Neural cell (in vitro differentiated cells): ENCODE results near the gene FILIP1. TPM values are rescaled to one million over a fixed set of nuclear protein-coding genes. Genes with fewer than 3 reads are reported as not detected.

Experiments used
- H2AFZ ChIP-seq: fragments of 200-600, 300-800 bp; sonication (generic), shearing (Covaris generic); 2 replicates; pipeline ENCODE4 v1.6.0; 2014; ENCODE audit warnings: low read depth, mild to moderate bottlenecking, antibody characterized with exemption, low read length, moderate library complexity
- H3F3A ChIP-seq: fragments of 200-600 bp; shearing (Covaris generic); 2 replicates; pipeline ENCODE4 v1.6.1; 2016; ENCODE audit warnings: mild to moderate bottlenecking, moderate library complexity, mixed read lengths, antibody characterized with exemption, low read length; ENCODE audit not compliant: insufficient read depth, poor library complexity, severe bottlenecking
- H3K27ac ChIP-seq: fragments of 200-600, 300-800 bp; sonication (generic), shearing (Covaris generic); 2 replicates; pipeline ENCODE4 v1.5.1; 2014; ENCODE audit warnings: mild to moderate bottlenecking, low read length, moderate library complexity
- H3K27me3 ChIP-seq: fragments of 300-800, 200-600 bp; sonication (generic), shearing (Covaris generic); 2 replicates; pipeline ENCODE4 v1.6.0; 2014; ENCODE audit warnings: mild to moderate bottlenecking, low read depth, low read length, moderate library complexity; ENCODE audit not compliant: insufficient read depth
- H3K36me3 ChIP-seq: fragments of 300-800, 200-600 bp; sonication (generic), shearing (Covaris generic); 2 replicates; pipeline ENCODE4 v1.5.1; 2014; ENCODE audit warnings: mild to moderate bottlenecking, antibody characterized with exemption, low read length, moderate library complexity; ENCODE audit not compliant: insufficient read depth
- H3K4me2 ChIP-seq: fragments of 300-800, 200-600 bp; sonication (generic), shearing (Covaris generic); 2 replicates; pipeline ENCODE4 v1.6.0; 2014; ENCODE audit warnings: mild to moderate bottlenecking, low read length
- H3K4me3 ChIP-seq: fragments of 300-800, 200-600 bp; sonication (generic), shearing (Covaris generic); 2 replicates; pipeline ENCODE4 v1.5.1; 2014; ENCODE audit warnings: mild to moderate bottlenecking, low read length, moderate library complexity
- H3K79me2 ChIP-seq: fragments of 200-600 bp; shearing (Covaris generic); replicated peaks from 2 replicates; pipeline ENCODE4 v1.6.0; 2014; ENCODE audit warnings: mild to moderate bottlenecking, low read length, moderate library complexity; ENCODE audit not compliant: insufficient read depth
- H3K9ac ChIP-seq: fragments of 300-800, 200-600 bp; sonication (generic), shearing (Covaris generic); 2 replicates; pipeline ENCODE4 v1.6.1; 2016; ENCODE audit warnings: mild to moderate bottlenecking, low read length, mixed read lengths
- H3K9me2 ChIP-seq: fragments of 200-600 bp; shearing (Covaris generic); 2 replicates; pipeline ENCODE4 v1.6.1; 2016; ENCODE audit warnings: mild to moderate bottlenecking, low read length, mixed read lengths; ENCODE audit not compliant: insufficient read depth
- H3K9me3 ChIP-seq: fragments of 200-600, 300-800 bp; sonication (generic), shearing (Covaris generic); 2 replicates; pipeline ENCODE4 v1.6.1; 2016; ENCODE audit warnings: mild to moderate bottlenecking, mixed run types, low read length, moderate library complexity, mixed read lengths
- H4K20me1 ChIP-seq: fragments of 200-600 bp; shearing (Covaris generic); 2 replicates; pipeline ENCODE4 v1.6.1; 2016; ENCODE audit warnings: mild to moderate bottlenecking, mixed run types; ENCODE audit not compliant: insufficient read depth
- CTCF ChIP-seq: fragments of 450-650 bp; IDR thresholded peaks from 2 replicates; pipeline ENCODE4 v1.5.1; 2014; ENCODE audit warnings: antibody characterized with exemption, mild to moderate bottlenecking, moderate library complexity; ENCODE audit not compliant: poor library complexity, severe bottlenecking
- EP300 ChIP-seq: fragments of 450-650 bp; conservative IDR thresholded peaks from 2 replicates; pipeline ENCODE4 v1.6.1; 2014; ENCODE audit warnings: antibody characterized with exemption, mild to moderate bottlenecking, moderate library complexity; ENCODE audit not compliant: poor library complexity, severe bottlenecking
- MXI1 ChIP-seq: fragments of 450-650 bp; conservative IDR thresholded peaks from 2 replicates; pipeline ENCODE4 v1.6.1; 2014; ENCODE audit warnings: antibody characterized with exemption, mild to moderate bottlenecking; ENCODE audit not compliant: poor library complexity, severe bottlenecking
- POLR2AphosphoS5 ChIP-seq: IDR thresholded peaks from 2 replicates; pipeline ENCODE4 v1.6.1; 2012
- RAD21 ChIP-seq: fragments of 450-650 bp; conservative IDR thresholded peaks from 2 replicates; pipeline ENCODE4 v1.6.1; 2014; ENCODE audit warnings: antibody characterized with exemption, mild to moderate bottlenecking, moderate library complexity
- SMC3 ChIP-seq: fragments of 450-650 bp; conservative IDR thresholded peaks from 2 replicates; pipeline ENCODE4 v1.6.1; 2014; ENCODE audit warnings: antibody characterized with exemption, mild to moderate bottlenecking, moderate library complexity; ENCODE audit not compliant: poor library complexity
- polyA plus RNA-seq: library from polyadenylated mRNA; depleted of rRNA; stranded (reverse); fragments of >200 nt; gene quantifications from 2 replicates; pipeline ENCODE4 v1.2.3, GENCODE V29; 2014
- TF ChIP-seq, protein P1 (sequence below): IDR thresholded peaks from 2 replicates; pipeline ENCODE4 v1.6.1; 2012; ENCODE audit warnings: borderline replicate concordance

The FILIP1 gene
- polyA plus RNA-seq, 1 donor from 2014 or later: 1.4 TPM

- Histone ChIP-seq H3K9ac (peak overlapping the region; percentile 47), H3K27me3 (no peaks in the 10 kb centered on the region), H3K27ac (peak overlapping the region; percentile 33), H3K4me3 (peak overlapping the region; percentile 54), H3K4me2 (peak overlapping the region; percentile 46), H3K9me3 (no peaks in the 10 kb centered on the region), H3F3A (no peaks in the 10 kb centered on the region), H3K36me3 (no peaks in the 10 kb centered on the region), H3K79me2 (no peaks in the 10 kb centered on the region), H2AFZ (peak overlapping the region; percentile 30), H3K9me2 (no peaks in the 10 kb centered on the region), H4K20me1 (no peaks in the 10 kb centered on the region)
- TF ChIP-seq POLR2AphosphoS5: peak; percentile 41
- peak; percentile 56 for TF ChIP-seq EP300
- TF ChIP-seq, protein P1, sequence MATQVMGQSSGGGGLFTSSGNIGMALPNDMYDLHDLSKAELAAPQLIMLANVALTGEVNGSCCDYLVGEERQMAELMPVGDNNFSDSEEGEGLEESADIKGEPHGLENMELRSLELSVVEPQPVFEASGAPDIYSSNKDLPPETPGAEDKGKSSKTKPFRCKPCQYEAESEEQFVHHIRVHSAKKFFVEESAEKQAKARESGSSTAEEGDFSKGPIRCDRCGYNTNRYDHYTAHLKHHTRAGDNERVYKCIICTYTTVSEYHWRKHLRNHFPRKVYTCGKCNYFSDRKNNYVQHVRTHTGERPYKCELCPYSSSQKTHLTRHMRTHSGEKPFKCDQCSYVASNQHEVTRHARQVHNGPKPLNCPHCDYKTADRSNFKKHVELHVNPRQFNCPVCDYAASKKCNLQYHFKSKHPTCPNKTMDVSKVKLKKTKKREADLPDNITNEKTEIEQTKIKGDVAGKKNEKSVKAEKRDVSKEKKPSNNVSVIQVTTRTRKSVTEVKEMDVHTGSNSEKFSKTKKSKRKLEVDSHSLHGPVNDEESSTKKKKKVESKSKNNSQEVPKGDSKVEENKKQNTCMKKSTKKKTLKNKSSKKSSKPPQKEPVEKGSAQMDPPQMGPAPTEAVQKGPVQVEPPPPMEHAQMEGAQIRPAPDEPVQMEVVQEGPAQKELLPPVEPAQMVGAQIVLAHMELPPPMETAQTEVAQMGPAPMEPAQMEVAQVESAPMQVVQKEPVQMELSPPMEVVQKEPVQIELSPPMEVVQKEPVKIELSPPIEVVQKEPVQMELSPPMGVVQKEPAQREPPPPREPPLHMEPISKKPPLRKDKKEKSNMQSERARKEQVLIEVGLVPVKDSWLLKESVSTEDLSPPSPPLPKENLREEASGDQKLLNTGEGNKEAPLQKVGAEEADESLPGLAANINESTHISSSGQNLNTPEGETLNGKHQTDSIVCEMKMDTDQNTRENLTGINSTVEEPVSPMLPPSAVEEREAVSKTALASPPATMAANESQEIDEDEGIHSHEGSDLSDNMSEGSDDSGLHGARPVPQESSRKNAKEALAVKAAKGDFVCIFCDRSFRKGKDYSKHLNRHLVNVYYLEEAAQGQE: no peak
- TF ChIP-seq MXI1: no peak
- TF ChIP-seq SMC3: no peak
These were observed 159.1 kb downstream of the FILIP1 start for GRCh38 chr6:75334266-75335040.

DNA sequence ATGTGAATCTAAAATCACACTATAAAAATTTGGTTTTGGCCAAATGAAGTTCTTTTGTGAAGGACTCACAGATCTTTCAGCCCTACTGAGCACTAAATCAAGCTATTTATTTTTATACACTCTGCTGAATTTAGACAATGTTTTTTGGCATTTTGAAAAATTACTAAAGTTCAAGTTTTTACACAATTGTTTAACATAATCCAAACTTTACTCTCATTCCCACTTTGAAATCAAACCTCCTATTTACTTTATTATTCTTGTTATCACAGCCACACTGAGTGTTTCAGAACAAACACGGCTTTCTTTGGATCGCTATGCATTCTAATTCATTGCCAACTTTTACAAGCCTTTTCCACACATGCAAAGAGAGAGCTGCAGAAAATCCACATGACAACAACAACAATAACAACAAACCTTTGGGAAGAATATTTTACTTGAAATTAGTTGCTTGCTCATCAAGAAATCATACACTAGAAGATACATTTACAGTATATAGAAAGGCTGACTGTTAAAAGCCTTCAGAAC lies 159.9 kb downstream of the FILIP1 start:
- H3K27ac ChIP-seq: peak overlapping the region; percentile 30
- no peaks in the 10 kb centered on the region for H3K27me3 ChIP-seq
- no peaks in the 10 kb centered on the region for H4K20me1 ChIP-seq
- no peaks in the 10 kb centered on the region for H3K79me2 ChIP-seq
- no peak overlapping the region for H3K4me2 ChIP-seq
- H3K9ac ChIP-seq: peak overlapping the region; percentile 47
- TF ChIP-seq POLR2AphosphoS5 (no peak), RAD21 (no peak), CTCF (no peak)
- TF ChIP-seq, protein P1: no peak
- no peaks in the 10 kb centered on the region for H3K9me2 ChIP-seq
- no peak overlapping the region for H2AFZ ChIP-seq
- H3K9me3 ChIP-seq: no peaks in the 10 kb centered on the region
- peak overlapping the region; percentile 54 for H3K4me3 ChIP-seq
- H3F3A ChIP-seq: no peaks in the 10 kb centered on the region
- H3K36me3 ChIP-seq: no peaks in the 10 kb centered on the region
